Ovary (tissue), 3 donors: Measurements from ENCODE around the gene CCDC57.

ENCODE experiments used
- EP300 ChIP-seq: sonication (generic); formaldehyde crosslinking; IDR thresholded peaks from one replicate; pipeline ENCODE4 v1.6.1; 2017; ENCODE audit warnings: antibody characterized with exemption
- POLR2A ChIP-seq: fragments of 450-650 bp; IDR thresholded peaks from one replicate; pipeline ENCODE4 v1.6.1; 2017; ENCODE audit warnings: antibody characterized with exemption, mild to moderate bottlenecking, moderate library complexity
- TF ChIP-seq, protein P1 (sequence below), 3 donors: fragments of 450-650 bp in 2 of 3; fragments of 200-600 bp in 1 of 3; IDR thresholded peaks; one replicate each; pipeline versions ENCODE4 v1.5.1 to v1.8.0; 2016 to 2022; ENCODE audit warnings: antibody characterized with exemption in 3 of 3, mild to moderate bottlenecking in 1 of 3
- donor health status: DM: no; HTN: no; CAD: no.

DNA sequence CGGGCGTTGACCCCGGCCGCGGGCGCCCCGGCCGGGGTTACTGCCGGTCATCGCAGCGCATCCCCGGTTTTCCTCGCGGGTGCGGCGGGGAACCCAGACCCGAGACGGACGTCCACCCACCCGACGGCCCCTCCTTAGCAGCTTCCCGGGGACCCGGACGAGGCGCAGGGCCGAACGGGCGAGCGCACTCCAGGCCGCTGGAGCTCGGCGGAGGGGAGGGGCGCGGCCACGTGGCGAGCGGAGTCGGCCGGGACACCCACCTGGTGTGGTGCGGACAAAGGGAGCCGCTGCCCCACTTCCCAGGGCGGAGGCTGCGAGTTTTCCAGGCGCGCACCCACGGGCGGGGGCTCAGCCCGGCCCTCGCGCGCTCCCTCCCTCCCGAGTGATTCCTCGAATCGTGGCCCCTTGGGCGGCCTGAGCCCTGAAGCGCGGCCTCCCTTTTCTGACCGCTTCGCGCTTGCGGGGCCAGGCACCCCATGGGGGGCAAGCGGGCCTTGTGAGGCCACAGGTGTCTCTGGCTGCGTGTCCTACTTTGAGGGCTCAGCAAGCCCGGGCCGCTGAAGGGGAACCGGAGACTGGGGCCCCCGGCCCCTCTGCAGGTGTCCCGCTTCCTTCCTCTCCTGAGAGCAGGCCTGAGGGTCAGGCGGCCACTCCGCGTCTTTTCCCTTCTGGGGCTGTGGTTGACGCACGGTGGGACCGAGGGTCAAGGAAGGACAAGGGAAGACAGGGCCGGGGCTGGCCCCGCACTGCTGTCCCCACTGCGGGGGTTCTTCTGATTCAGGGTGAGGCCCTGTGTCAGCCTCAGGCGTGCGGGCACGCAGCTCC lies 113.5 kb downstream of the CCDC57 start:
- TF ChIP-seq, protein P1, sequence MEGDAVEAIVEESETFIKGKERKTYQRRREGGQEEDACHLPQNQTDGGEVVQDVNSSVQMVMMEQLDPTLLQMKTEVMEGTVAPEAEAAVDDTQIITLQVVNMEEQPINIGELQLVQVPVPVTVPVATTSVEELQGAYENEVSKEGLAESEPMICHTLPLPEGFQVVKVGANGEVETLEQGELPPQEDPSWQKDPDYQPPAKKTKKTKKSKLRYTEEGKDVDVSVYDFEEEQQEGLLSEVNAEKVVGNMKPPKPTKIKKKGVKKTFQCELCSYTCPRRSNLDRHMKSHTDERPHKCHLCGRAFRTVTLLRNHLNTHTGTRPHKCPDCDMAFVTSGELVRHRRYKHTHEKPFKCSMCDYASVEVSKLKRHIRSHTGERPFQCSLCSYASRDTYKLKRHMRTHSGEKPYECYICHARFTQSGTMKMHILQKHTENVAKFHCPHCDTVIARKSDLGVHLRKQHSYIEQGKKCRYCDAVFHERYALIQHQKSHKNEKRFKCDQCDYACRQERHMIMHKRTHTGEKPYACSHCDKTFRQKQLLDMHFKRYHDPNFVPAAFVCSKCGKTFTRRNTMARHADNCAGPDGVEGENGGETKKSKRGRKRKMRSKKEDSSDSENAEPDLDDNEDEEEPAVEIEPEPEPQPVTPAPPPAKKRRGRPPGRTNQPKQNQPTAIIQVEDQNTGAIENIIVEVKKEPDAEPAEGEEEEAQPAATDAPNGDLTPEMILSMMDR (IDR thresholded peaks at IDR 0.05): no peak
- TF ChIP-seq EP300: no peak
- TF ChIP-seq POLR2A: no peak
